Renal pelvis (tissue), 4 donors: ENCODE measurements around the gene PRKAG2. TPM values are rescaled to one million over a fixed set of nuclear protein-coding genes. Genes with fewer than 3 reads are reported as not detected.
"Not testable (repeated sequence)": the region's sequence is repeated elsewhere in the genome, so short reads cannot be mapped to it uniquely, and the experiment has no call there.

ENCODE experiments used
- DNase-seq: peaks from one replicate; pipeline ENCODE4 v3.0.0-alpha.2; 2013
- polyA plus RNA-seq, 3 donors: library from polyadenylated mRNA; unstranded; fragments of 120-200 nt; gene quantifications; one replicate each; pipeline ENCODE4 v1.2.1, GENCODE V29; 2013; ENCODE audit not compliant: insufficient read length in 3 of 3

Gene PRKAG2
- polyA plus RNA-seq, 3 donors = 26.3 to 40.0 (median 39.7) TPM

- no peak for DNase-seq
Measured at GRCh38 chr7:151853896-151854719, 22.8 kb downstream of the PRKAG2 start.

GRCh38 chr7:151852486-151853396 lies 24.2 kb downstream of the PRKAG2 start:
- no peak for DNase-seq

GRCh38 chr7:151851782-151852181 lies 25.1 kb downstream of the PRKAG2 start:
- DNase-seq = no peak

GRCh38 chr7:151851145-151851751 lies 25.7 kb downstream of the PRKAG2 start:
- DNase-seq = peak; percentile 42

- no peak for DNase-seq
Measured at GRCh38 chr7:151850491-151851124, 26.3 kb downstream of the PRKAG2 start.

- DNase-seq = no peak
Measured at GRCh38 chr7:151849879-151850260, 27.0 kb downstream of the PRKAG2 start.

- DNase-seq = no peak
Measured at GRCh38 chr7:151849008-151849878, 27.7 kb downstream of the PRKAG2 start.

GRCh38 chr7:151847681-151848081 lies 29.2 kb downstream of the PRKAG2 start:
- DNase-seq = no peak

- DNase-seq = no peak
Measured at GRCh38 chr7:151847136-151847535, 29.8 kb downstream of the PRKAG2 start.

- no peak for DNase-seq
Measured at GRCh38 chr7:151845412-151846205, 31.3 kb downstream of the PRKAG2 start.

GRCh38 chr7:151844825-151845200 lies 32.1 kb downstream of the PRKAG2 start:
- no peak for DNase-seq

- no peak for DNase-seq
Measured at GRCh38 chr7:151844071-151844824, 32.7 kb downstream of the PRKAG2 start.

- DNase-seq = no peak
Measured at GRCh38 chr7:151843181-151843580, 33.7 kb downstream of the PRKAG2 start.

- DNase-seq = not testable (repeated sequence)
Measured at GRCh38 chr7:151841395-151842051, 35.4 kb downstream of the PRKAG2 start.

- no peak for DNase-seq
Measured at GRCh38 chr7:151840088-151840910, 36.6 kb downstream of the PRKAG2 start.

GRCh38 chr7:151839451-151839921 lies 37.4 kb downstream of the PRKAG2 start:
- no peak for DNase-seq

- DNase-seq = no peak
Measured at GRCh38 chr7:151838861-151839381, 38.0 kb downstream of the PRKAG2 start.
